ENCODE data around the gene NEURL3. TPM values are rescaled to one million over a fixed set of nuclear protein-coding genes. Genes with fewer than 3 reads are reported as not detected.

NEURL3 gene
- total RNA-seq, 1 experiment from 2014 or later: not detected

DNA sequence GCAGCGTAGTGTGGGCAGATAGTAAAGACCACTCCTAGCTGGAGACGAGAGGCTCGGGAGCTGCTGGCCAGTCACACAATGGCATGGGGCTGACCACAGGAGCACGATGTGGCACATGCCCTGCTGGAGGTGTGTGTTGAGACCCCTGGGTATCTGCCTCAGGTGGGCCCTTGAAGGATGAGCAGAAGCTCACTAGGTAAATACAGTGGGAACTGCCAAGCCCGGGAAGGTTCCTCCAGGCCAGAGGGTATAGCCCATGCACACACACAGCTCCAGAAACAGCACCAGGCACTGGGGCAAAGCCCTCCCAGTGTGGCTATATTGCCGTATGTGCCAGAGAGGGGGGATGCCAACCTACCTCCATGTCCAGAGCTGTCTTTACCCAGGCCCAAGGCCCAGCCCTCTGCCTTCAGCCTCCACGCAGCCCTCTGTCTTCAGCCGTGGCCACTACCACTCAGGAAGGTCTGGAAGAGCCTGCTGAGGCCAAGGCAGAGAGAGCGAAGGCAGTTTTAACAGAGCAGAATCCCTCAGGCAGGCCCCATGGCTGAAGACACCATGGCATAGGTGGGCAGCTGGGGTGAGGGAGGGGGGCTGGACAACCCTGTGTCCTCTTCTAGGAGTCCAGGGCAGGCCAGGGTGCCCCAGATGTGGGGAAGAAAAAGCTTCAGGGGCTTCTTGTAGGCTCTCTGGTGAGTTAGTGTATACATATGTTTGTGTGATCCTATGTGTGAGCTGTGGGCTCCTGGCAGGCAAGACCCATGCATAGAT lies 24.4 kb upstream of the NEURL3 start:
- Mint-ChIP-seq H3K4me3 (ENCODE audit: unreplicated experiment) (no peak overlapping the region), H3K27me3 (ENCODE audit: insufficient read depth, unreplicated experiment) (peaks cover 15% of the 10 kb centered on the region), H3K4me1 (ENCODE audit: insufficient read depth, unreplicated experiment) (peaks cover 19% of the 10 kb centered on the region), H3K27ac (ENCODE audit: low read depth, unreplicated experiment) (no peak overlapping the region), H3K36me3 (ENCODE audit: insufficient read depth, unreplicated experiment) (no peaks in the 10 kb centered on the region), H3K9me3 (ENCODE audit: unreplicated experiment) (no peaks in the 10 kb centered on the region)
- no TSS peak for BruUV-seq (replicated peaks)
- ChIA-PET POLR2A (interaction anchor here (1.0 to 1.2 kb wide), 2 partner anchors 11 to 14 kb away, joined by 3 to 4 read pairs; no protein-coding TSS in a partner anchor), CTCF (interaction anchor here (0.8 to 2.6 kb wide), 2 partner anchors 21 to 24 kb away, joined by 4 to 10 read pairs; no protein-coding TSS in a partner anchor)
- intact Hi-C loops (cut with micrococcal nuclease): no loop called here
- no peak for DNase-seq (ENCODE audit: unreplicated experiment)
- TF ChIP-seq, protein P1, sequence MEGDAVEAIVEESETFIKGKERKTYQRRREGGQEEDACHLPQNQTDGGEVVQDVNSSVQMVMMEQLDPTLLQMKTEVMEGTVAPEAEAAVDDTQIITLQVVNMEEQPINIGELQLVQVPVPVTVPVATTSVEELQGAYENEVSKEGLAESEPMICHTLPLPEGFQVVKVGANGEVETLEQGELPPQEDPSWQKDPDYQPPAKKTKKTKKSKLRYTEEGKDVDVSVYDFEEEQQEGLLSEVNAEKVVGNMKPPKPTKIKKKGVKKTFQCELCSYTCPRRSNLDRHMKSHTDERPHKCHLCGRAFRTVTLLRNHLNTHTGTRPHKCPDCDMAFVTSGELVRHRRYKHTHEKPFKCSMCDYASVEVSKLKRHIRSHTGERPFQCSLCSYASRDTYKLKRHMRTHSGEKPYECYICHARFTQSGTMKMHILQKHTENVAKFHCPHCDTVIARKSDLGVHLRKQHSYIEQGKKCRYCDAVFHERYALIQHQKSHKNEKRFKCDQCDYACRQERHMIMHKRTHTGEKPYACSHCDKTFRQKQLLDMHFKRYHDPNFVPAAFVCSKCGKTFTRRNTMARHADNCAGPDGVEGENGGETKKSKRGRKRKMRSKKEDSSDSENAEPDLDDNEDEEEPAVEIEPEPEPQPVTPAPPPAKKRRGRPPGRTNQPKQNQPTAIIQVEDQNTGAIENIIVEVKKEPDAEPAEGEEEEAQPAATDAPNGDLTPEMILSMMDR (IDR thresholded peaks at IDR 0.05; ENCODE audit: unreplicated experiment): no peak

- Mint-ChIP-seq H3K27ac (ENCODE audit: low read depth, unreplicated experiment) (no peak overlapping the region), H3K4me3 (ENCODE audit: unreplicated experiment) (no peak overlapping the region), H3K27me3 (ENCODE audit: insufficient read depth, unreplicated experiment) (peaks cover 15% of the 10 kb centered on the region), H3K36me3 (ENCODE audit: insufficient read depth, unreplicated experiment) (no peaks in the 10 kb centered on the region), H3K4me1 (ENCODE audit: insufficient read depth, unreplicated experiment) (peaks cover 11% of the 10 kb centered on the region), H3K9me3 (ENCODE audit: unreplicated experiment) (no peaks in the 10 kb centered on the region)
- POLR2A ChIA-PET: interaction anchor here (0.7 to 1.0 kb wide), 2 partner anchors 14 to 139 kb away, joined by 4 read pairs; no protein-coding TSS in a partner anchor
- CTCF ChIA-PET: interaction anchor here (0.6 to 2.6 kb wide), 2 partner anchors 20 to 120 kb away, joined by 3 to 10 read pairs; no protein-coding TSS in a partner anchor
- intact Hi-C loops (cut with micrococcal nuclease): no loop called here
- DNase-seq (ENCODE audit: unreplicated experiment): no peak
- TF ChIP-seq, protein P1 (IDR thresholded peaks at IDR 0.05; ENCODE audit: unreplicated experiment): no peak
- no TSS peak for BruUV-seq (replicated peaks)
Observed at GRCh38 chr2:96528700-96529375, 23.7 kb upstream of the NEURL3 start.

- no TSS peak for BruUV-seq (replicated peaks)
- POLR2A ChIA-PET: interaction anchor here (0.5 to 0.7 kb wide), 2 partner anchors 47 to 138 kb away, joined by 3 to 4 read pairs; no protein-coding TSS in a partner anchor
- no peak for DNase-seq (ENCODE audit: unreplicated experiment)
- intact Hi-C loops (cut with micrococcal nuclease): no loop called here
- TF ChIP-seq, protein P1 (IDR thresholded peaks at IDR 0.05; ENCODE audit: unreplicated experiment): no peak
- Mint-ChIP-seq H3K9me3 (ENCODE audit: unreplicated experiment) (no peaks in the 10 kb centered on the region), H3K4me1 (ENCODE audit: insufficient read depth, unreplicated experiment) (peaks cover 6% of the 10 kb centered on the region), H3K27me3 (ENCODE audit: insufficient read depth, unreplicated experiment) (peaks cover 15% of the 10 kb centered on the region), H3K36me3 (ENCODE audit: insufficient read depth, unreplicated experiment) (no peaks in the 10 kb centered on the region), H3K27ac (ENCODE audit: low read depth, unreplicated experiment) (no peak overlapping the region), H3K4me3 (ENCODE audit: unreplicated experiment) (no peak overlapping the region)
- CTCF ChIA-PET: interaction anchor here (0.6 to 2.6 kb wide), 2 partner anchors 19 to 120 kb away, joined by 3 to 10 read pairs; no protein-coding TSS in a partner anchor
Observed at GRCh38 chr2:96528006-96528699, 23.0 kb upstream of the NEURL3 start.
